ENCODE results near the gene GNAT1. TPM values are rescaled to one million over a fixed set of nuclear protein-coding genes. Genes with fewer than 3 reads are reported as not detected.
A peak's percentile ranks its signal among the peaks of the same experiment; 100 is the strongest.

GNAT1 gene
- total RNA-seq, 1 experiment from 2014 or later = not detected

- H3K4ac ChIP-seq (ENCODE audit: low read depth, low read length) = no peak overlapping the region
- H3K4me2 ChIP-seq (ENCODE audit: insufficient read depth, insufficient read length, low read length) = no peak overlapping the region
- Mint-ChIP-seq H3K9me3 (no peaks in the 10 kb centered on the region), H3K4me1 (peaks cover 34 to 53% of the 10 kb centered on the region in 2 experiments), H3K36me3 (ENCODE audit: insufficient read depth in 1 of 3, low read depth in 3 of 3) (peaks cover 0 to 14% (median 10%) of the 10 kb centered on the region in 3 experiments), H3K27me3 (ENCODE audit: low read depth) (no peaks in the 10 kb centered on the region; the same call in 1 of the 2 replicates), H3K27ac (peak overlapping the region; percentile 33 to 76 (median 70); a peak in 4 of 7 replicates), H3K4me3 (peak overlapping the region in 1 of 2 experiments; percentile 48; a peak in 2 of 5 replicates)
- no peak overlapping the region for H4K91ac ChIP-seq (ENCODE audit: insufficient read length, low read depth, low read length)
- H4K5ac ChIP-seq (ENCODE audit: insufficient read length, low read depth, low read length) = no peak overlapping the region
- no peak overlapping the region for H2BK12ac ChIP-seq (ENCODE audit: insufficient read length, low read depth, low read length)
- H4K8ac ChIP-seq (replicated peaks; ENCODE audit: insufficient read length, low read depth, low read length) = no peak overlapping the region
- H4K20me1 ChIP-seq (ENCODE audit: control insufficient read depth, insufficient read depth, insufficient read length) = no peaks in the 10 kb centered on the region
- no peaks in the 10 kb centered on the region for H3K27me3 ChIP-seq (ENCODE audit: insufficient read depth, low read length)
- no peak overlapping the region for H2AK5ac ChIP-seq (ENCODE audit: insufficient read length, low read length)
- no peak overlapping the region for H2AFZ ChIP-seq (ENCODE audit: low read length)
- H3K9ac ChIP-seq (ENCODE audit: extremely low read depth, insufficient read length, low read length) = no peak overlapping the region
- H3K79me1 ChIP-seq (ENCODE audit: insufficient read depth, low read depth, low read length, poor library complexity, severe bottlenecking) = no peaks in the 10 kb centered on the region
- no peak overlapping the region for H3K56ac ChIP-seq (ENCODE audit: insufficient read length, low read depth, low read length)
- H3T11ph ChIP-seq (ENCODE audit: low read length) = no peak overlapping the region
- H2BK20ac ChIP-seq (ENCODE audit: low read depth, low read length, poor library complexity, severe bottlenecking) = no peak overlapping the region
- H3K23ac ChIP-seq (ENCODE audit: insufficient read length, low read depth, low read length) = no peak overlapping the region
- TF ChIP-seq CTCF (conservative IDR thresholded peaks at IDR 0.05) = no peak
- H3K4me1 ChIP-seq (ENCODE audit: insufficient read depth, low read length) = peaks cover 7% of the 10 kb centered on the region; the same call in 1 of the 2 replicates
- H3K27ac ChIP-seq (ENCODE audit: insufficient read length, low read depth, low read length) = no peak overlapping the region
- H2BK15ac ChIP-seq (ENCODE audit: low read depth, low read length) = no peak overlapping the region
- no peaks in the 10 kb centered on the region for H3K23me2 ChIP-seq (ENCODE audit: insufficient read length, low read depth, low read length, poor library complexity, severe bottlenecking)
- H2BK120ac ChIP-seq (ENCODE audit: low read depth, low read length, poor library complexity, severe bottlenecking) = no peak overlapping the region
- no peak overlapping the region for H2BK5ac ChIP-seq (ENCODE audit: insufficient read length, low read length)
- H3K18ac ChIP-seq (ENCODE audit: insufficient read length, low read depth, low read length) = no peak overlapping the region
- no peak for DNase-seq
- no peak overlapping the region for H3K14ac ChIP-seq (ENCODE audit: insufficient read depth, low read length)
- no peaks in the 10 kb centered on the region for H3K79me2 ChIP-seq (ENCODE audit: insufficient read depth, low read length)
- WGBS (ENCODE audit: extremely low coverage, insufficient read length, low lambda C conversion rate) = no CpG with 5 or more reads among the region's 7 CpGs
- H3K9me3 ChIP-seq (ENCODE audit: control insufficient read depth, low read depth, low read length) = no peaks in the 10 kb centered on the region
These were observed 23.6 kb upstream of the GNAT1 start for GRCh38 chr3:50167841-50168209.
